HG02981 (cell line): ENCODE results near the gene TFF3.
"Not testable (repeated sequence)": the region's sequence is repeated elsewhere in the genome, so short reads cannot be mapped to it uniquely, and the experiment has no call there.

ENCODE experiments used
- ATAC-seq: cut with Tn5 transposase; IDR thresholded peaks from one replicate; pipeline ENCODE4 v1.9.1; 2021; ENCODE audit warnings: mild to moderate bottlenecking, moderate library complexity; ENCODE audit not compliant: unreplicated experiment

The TFF3 gene

DNA sequence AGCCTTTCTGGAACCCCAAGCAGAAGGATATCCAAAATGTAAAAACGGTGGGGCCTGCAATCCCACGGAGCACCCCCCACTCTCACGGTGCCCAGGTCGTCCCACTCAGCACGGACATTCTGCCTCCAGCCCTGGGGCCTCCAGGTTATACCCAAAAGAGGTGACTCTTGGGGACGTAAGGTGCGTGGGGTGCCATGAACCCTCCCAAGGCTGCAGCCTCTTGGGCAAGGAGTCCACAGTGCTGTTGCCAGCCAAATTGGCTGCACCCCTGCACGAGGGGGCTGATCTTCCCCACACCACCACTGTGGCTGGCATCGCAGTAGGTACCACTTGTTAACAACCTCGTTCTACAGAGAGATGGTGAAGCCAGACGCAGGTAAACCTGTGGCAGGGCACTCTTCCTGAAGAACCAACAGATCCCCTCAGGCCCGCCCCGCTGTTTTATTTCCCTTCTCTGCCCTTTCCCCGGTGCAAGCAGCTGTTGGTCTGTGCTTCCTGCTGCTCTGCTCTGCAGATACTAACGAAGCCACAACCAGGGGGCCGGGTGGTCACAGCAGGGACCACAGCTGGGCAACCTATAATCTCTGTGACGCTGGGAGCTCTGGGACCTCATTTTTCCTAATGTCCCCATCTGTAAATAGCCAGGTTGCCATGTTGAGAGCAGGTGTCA is 8.7 kb downstream of the TFF3 start:
- no peak for ATAC-seq

DNA sequence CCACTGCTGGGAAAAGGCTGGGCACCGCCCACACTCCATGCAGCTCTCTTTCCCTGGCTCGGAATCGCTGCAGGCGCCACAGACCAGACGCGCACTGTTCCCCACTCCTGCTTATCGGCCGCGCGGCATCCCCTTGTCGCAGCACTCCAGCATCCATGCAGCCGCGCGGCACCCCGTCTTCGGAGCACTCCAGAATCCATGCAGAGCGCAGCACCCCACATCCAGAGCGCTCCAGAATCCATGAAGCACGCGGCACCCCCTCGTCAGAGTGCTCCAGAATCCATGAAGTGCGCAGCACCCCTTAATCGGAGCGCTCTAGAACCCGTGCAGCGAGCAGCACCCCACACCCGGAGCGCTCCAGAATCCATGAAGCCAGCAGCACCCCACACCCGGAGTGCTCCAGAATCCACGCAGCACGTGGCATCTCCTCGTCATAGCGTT is 9.5 kb downstream of the TFF3 start:
- ATAC-seq: no peak

DNA sequence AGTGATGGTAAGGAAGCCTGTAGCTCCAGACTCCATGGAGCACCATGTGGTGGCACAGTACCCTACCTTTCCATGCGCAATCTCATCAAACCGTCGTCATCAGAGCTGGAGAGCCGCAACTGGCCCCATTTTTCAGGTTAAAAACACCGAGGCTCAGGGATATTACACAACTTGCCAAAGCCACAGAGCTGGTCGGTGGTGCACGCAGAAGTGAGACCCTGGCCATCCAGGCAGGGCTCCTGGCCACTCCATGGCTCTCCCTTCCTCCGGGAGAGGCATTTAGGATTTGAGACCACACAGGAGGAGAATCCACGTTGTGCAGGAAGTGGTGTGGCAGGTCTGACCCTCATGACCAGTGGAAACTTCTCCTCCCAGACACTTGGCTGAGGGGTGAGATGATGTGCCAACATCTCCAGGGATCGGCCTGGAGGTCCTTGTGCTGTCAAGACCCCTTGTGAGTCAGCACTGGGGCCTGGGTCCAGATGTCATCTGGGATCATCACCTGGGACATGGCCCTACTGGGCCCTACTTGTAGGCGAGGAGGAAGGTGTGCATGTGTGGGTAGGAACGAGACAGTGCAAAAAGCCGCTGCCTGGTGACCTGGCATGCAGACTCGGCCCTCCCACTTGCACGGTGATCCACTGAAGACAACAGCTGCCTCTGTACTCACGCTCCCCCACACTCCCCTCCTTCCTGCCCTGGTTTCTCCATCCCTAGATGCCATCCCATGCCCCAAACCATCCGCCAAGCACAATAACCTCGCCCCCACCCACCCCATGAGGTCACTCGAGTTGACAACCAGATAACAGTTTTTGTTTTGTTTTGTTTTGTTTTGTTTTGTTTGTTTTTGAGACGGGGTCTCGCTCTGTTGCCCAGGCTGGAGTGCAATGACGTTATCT is 10.4 kb downstream of the TFF3 start:
- no peak for ATAC-seq

DNA sequence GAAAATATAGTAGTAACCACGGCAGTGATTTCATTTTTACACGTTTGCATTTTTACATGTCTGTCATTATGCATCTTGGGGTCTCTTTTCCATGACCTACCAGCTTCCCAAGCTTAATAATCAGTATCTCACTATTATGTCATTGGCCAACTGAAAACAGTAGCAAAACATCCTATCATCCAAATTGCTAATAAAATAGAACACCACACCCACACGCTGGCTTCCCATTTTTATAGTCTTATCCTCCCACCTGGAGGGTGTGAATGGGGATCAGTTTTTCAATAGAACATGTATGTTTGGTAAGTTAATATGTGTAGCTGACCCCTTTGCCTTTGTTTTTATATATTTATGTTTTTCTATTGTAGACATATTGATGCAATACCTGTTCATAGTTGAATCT is 11.8 kb downstream of the TFF3 start:
- ATAC-seq: no peak

DNA sequence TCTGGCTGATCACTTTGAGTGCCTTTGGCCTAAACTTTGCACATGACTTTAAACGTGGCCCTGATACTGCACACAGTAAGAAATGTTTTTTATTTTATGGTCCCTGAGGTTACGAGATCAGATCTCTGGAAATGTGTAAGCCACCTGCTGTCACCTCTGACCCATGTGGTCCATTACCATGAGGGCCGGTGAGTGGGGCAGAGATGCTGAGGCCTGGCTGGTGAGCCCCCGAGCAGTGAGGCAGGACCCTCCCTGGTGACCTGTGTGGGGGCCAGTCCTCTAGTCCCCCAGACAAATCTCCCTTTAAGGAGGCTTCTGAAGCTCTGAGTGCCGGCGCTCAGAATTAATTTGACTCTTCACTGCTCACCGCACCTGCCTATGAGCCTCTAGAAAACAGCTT is 12.4 kb downstream of the TFF3 start:
- ATAC-seq: no peak

DNA sequence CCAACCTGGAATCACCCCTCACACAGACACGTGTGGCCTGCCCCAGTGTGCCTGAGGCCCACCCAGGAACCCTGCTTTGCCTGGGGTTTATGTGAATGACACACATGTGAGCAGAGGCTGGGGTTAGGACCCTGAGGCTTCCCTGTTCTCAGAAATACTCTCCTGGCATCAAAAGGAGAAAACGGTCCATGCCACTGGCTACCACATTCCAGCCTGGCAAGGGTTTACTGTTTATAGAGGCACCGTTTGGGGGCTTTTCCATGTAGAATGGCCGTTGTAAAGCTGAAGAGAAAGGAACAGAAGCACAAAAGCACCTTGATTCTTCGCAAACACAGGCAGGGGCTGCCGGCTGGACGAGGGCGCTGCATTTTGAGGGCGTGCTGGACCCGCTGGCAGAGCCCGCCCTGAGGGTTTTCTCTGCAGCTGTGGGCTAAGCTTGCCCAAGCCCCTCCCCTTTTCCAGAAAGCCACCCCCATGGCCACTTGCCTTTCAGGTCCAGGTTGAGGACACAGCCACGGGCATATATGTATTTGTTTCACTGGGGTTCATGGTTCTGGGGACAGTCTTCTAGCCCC is 13.0 kb downstream of the TFF3 start:
- no peak for ATAC-seq

DNA sequence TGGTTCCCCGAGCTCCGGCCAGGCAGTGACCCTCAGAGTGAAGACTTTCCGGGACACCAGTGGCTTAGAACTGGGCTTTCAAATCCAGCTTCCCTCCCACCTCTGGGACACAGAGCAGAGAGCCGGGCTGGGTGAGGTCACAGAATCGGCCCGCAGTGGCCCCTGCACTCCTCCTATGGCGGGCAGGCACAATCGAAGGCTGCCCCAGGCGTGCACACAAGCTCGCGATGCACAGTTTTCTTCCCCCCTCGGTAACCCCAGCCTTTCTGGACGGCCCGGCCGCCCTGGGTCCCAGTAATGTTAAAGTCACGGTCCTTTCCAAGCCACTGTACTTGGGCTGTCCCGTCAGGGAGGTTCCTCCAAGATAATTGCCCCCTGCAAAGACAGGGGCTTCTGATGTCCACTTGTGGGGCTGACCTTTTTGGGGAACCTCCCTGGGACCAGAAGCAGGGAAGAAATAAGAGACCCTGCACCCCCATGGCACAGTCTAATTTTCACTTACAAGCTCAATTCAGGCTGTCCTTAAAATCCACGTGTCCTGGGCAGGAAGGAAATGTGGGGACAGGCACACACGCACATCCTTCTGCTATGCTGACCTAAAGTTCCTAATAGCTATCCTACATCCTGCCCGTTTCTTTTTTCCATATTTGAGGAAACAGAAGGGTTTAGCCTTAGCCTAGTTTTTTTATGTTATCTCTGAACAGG is 13.7 kb downstream of the TFF3 start:
- ATAC-seq: no peak

DNA sequence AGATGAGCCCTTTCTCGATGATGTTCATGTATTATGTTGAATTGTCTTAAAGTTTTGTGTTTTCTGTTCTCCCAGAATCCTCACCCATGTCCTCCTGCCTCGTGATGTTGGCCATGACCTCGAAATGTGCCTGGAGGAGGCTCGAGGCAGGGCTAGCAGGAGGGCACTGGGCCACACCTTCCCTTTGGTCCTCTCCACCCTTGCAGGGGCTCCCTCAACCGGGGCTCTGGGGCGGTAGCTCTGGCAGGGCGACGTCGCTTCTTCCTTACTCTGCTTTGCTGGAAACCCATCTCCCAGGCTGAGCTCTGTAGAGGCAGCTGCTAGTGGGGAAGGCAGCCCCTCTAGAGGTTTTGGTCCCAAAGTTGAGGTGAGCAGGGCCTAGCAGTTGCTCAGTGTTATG is 14.3 kb downstream of the TFF3 start:
- ATAC-seq: no peak

DNA sequence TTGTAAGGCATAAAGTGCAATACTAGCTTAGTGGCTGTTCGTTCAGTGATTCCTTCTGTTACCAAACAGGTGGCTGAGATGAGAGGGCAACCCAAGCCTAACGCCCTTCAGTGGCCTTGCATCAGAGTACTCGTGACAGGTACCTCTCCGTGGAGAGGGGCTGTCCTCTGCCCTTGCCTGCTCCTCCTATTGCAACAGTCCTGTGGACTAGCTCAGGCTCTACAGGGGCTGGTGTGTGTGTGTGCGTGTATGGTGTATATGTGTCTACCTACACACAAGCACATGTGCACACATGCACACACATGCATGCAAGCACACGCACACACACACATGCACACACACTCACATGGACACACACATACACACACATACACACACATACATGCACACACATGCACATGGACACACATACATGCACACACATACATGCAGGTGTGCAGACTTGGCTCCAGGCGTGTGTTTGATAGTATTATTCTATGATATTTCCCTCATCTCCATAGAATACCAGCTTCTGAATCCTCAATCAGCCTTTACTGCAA is 15.1 kb downstream of the TFF3 start:
- ATAC-seq: no peak

DNA sequence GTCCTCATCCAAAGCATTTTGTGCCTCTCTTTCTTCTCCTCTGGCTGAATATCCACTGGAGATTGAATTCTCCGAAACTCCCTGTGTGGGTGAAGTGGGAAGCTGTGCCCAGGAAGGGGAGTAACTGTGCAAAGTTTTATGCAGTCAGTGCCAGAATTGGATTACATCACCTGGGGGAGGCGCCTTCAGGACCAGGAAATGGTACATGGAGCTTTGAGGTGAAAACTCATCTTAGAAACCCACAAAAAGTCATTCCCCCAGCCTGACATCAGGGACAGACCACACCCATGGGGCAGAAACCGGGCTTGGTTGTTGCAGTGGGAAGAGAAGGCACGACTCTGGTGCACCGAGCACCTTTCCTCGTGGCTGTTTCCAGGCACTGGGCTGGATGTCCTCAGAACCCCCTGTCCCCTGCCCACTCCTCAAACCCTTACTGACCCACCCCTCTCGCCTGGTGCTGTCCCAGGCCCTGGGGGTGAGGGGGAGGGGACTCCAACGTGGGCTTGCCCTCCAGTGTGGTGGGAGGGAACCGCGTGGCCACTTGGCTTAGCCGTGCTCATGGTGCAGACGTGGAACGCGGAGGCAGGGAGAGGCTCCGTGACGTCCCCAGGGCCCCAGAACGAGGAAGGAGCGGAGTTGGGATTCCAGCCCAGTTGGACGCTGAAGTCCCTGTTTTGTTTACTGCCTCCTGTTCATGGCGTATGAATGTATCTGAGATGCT is 15.7 kb downstream of the TFF3 start:
- no peak for ATAC-seq

DNA sequence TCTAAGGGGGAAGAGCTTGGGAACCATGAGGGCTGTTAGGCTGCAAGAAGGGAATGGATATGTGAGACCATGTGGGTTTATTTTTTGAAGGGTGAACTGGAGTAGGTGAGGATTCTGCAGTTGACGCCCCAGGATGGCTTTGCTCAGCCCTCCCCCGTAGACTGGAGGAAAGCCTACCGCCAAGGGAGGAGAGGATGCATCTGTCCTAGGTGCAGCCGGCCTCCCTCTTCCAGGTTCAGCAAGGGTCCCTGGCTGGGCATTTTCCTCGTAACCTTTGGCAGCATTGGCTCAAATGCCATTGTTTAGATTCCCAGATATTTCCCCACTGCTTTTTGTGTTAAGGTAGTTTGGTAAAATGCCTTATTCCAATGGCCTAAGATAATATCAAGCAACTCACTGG is 16.6 kb downstream of the TFF3 start:
- ATAC-seq: no peak

DNA sequence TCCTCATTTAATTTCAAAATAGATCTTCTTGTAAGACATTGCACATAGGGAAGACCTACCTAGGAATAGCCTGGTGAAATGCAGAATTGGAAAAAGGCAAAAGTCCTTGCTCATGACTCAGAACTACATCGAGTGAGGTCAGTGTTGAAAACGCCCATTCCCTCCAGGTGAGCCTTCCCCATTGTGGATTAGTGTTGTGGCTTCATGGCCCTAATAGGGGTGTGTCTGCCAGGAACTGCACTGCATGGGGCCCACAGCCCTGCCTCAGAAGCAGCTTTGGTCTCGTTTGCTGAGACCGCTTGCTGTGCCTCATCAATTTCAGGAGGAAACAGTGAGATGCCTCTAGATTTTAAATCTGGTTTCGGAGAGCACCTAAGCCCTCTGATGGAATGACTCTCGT is 17.0 kb downstream of the TFF3 start:
- no peak for ATAC-seq

DNA sequence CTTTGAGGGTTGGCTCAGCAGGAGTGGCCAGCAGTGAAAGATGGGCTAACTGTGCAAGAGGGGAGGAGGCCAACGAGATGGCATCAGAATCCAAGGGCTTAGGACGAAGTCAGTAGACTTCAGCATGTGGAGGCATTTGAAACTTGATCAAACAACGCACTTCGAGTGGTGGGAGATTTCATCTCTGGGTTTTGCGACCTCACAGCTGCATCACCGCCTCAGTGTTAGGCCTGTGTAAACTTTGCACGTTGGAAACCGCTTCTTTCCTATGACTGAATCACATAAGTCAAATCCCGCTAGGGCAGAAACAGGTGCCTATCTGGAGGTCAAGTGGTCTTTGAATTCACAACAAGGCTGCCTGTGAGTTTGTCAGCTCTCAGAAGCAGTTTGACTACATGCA is 17.8 kb downstream of the TFF3 start:
- no peak for ATAC-seq

DNA sequence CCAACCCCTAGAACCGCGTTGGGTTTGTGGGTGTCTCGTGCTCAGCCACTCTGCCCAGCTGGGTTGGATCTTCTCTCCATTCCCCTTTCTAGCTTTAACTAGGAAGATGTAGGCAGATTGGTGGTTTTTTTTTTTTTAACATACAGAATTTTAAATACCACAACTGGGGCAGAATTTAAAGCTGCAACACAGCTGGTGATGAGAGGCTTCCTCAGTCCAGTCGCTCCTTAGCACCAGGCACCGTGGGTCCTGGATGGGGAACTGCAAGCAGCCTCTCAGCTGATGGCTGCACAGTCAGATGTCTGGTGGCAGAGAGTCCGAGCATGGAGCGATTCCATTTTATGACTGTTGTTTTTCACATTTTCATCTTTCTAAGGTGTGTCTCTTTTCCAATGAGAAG is 18.7 kb downstream of the TFF3 start:
- ATAC-seq: no peak

DNA sequence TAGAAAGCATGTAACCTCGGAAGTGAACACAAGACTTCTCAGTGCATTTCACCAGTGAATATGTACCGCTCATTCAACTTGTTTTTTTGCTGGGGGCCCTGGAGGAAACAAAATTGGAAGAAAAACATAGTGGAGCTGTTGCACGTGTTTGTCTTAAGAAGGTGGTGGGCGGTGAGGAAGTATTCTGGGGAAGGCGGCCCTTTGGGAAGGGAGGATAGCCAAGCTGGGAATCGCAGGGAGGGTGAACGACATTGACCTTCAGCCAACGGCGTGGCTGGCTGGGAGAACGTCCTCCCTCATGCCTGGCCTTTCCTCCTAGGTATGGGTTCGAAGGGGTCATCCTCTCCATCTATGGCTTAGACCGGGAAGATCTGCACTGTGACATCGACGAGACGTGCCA is 19.4 kb downstream of the TFF3 start:
- ATAC-seq: no peak

DNA sequence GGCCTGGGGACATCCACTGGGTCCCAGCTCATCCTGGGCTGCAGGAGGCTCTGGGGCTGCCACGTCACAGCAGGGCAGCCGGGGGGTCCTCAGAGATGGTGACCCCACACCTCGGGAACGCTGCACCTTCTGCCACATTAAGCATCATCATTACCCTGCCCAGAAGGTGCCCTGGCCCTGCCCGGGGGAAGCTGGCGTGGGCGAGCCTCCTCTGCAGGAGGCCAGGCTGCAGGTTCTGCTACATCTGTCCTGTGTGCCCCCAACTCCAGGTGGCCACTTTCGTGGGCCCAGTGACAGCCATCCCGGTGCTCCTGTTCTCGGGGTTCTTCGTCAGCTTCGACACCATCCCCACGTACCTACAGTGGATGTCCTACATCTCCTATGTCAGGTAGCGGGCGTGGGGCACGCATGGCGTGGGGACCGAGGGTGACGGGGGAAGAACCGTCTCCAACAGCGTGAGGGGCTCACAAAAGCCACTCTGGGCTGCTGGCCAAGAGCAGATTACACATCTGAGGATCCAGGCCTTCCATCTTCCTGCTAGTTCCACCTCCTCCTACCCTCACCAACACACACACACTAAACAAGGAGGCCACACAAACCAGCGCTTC is 20.8 kb downstream of the TFF3 start:
- ATAC-seq: no peak

DNA sequence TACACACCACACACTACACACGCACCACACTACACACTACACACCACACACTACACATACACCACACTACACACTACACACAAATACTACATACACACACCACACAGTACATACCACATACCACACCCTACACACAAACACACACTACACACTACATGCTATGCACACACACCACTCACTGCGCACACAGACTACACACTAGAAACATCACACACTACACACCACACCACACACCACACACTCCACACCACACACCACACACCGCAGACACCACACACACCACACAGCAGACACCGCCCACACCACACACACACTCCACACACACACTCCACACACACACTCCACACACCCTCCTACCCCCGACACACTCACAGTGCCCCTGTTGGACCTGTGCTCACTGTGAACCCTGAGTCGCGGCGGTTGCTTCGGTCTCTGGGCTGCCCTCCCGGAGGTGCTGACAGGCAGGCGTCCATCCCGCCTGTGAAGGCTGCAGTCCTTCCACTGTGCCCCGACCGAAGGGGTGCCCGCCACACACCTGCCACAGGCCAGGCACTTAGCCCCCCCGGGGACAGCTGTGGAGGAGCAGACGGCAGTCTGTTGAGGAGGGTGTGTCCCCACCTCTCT is 21.4 kb downstream of the TFF3 start:
- ATAC-seq: no peak

DNA sequence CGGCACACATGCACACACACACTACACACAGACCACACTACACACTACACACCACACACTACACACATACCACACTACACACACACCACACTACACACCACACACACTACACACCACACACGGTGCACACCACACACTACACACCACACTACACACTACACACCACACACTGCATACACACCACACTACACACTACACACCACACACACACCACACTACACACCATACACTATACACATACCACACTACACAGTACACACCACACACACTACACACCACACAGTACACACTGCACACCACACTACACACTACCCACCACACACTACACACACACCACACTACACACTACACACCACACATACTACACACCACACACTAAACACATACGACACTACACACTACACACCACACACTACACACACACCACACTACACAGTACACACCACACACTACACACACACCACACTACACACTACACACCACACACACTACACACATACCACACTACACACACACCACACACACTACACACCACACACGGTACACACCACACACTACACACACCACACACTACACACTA is 22.6 kb downstream of the TFF3 start:
- ATAC-seq: not testable (repeated sequence)
